Naive thymus-derived CD4-positive, alpha-beta T cell (primary cell): ENCODE measurements around the gene B4GAT1. TPM values are rescaled to one million over a fixed set of nuclear protein-coding genes. Genes with fewer than 3 reads are reported as not detected.
A peak's percentile ranks its signal among the peaks of the same experiment; 100 is the strongest.

ENCODE experiments used
- ATAC-seq: fragments of 150-1000 bp; cut with Tn5 transposase; 2 replicates; pipeline ENCODE4 v1.10.0; 2021; ENCODE audit warnings: mild to moderate bottlenecking, moderate library complexity
- CTCF ChIA-PET: fragments of 350-600 bp; sonication (Branson Sonifier 250); formaldehyde crosslinking; loops from one replicate; lab custom pipeline; 2021; ENCODE audit warnings: antibody characterized with exemption; lab: Charles Lee
- POLR2A ChIA-PET: fragments of 350-600 bp; sonication (Branson Sonifier 250); formaldehyde crosslinking; loops from one replicate; lab custom pipeline; 2021; ENCODE audit warnings: antibody characterized with exemption, inconsistent platforms; lab: Charles Lee
- DNase-seq, 9 donors: peaks; one replicate each; pipeline versions ENCODE4 v3.0.0 to v3.0.0-alpha.2; 2020 to 2022; ENCODE audit warnings: mixed read lengths in 1 of 9
- H3K27ac ChIP-seq: one replicate; pipeline ENCODE4 v1.7.0; 2013; ENCODE audit warnings: mild to moderate bottlenecking, low read depth, low read length, moderate library complexity
- H3K27me3 ChIP-seq, 2 donors: one replicate each; pipeline ENCODE4 v1.7.0; 2013; ENCODE audit warnings: low read length in 2 of 2, mild to moderate bottlenecking in 2 of 2, moderate library complexity in 2 of 2; ENCODE audit not compliant: control insufficient read depth in 2 of 2, insufficient read depth in 2 of 2
- H3K36me3 ChIP-seq, 3 experiments: 1 replicate in 2 of 3; 2 replicates in 1 of 3; pipeline ENCODE4 v1.7.0; 2013; ENCODE audit warnings: low read length in 3 of 3, mild to moderate bottlenecking in 3 of 3, moderate library complexity in 1 of 3; ENCODE audit not compliant: insufficient read depth in 3 of 3, control insufficient read depth in 2 of 3
- H3K4me1 ChIP-seq, 2 donors: one replicate each; pipeline ENCODE4 v1.7.0; 2013; ENCODE audit warnings: low read length in 2 of 2, mild to moderate bottlenecking in 2 of 2, moderate library complexity in 1 of 2; ENCODE audit not compliant: control insufficient read depth in 2 of 2, insufficient read depth in 2 of 2
- H3K4me3 ChIP-seq: 2 replicates; pipeline ENCODE4 v1.7.0; 2013; ENCODE audit warnings: mild to moderate bottlenecking, low read length
- H3K9me3 ChIP-seq, 3 experiments: 1 replicate in 2 of 3; 2 replicates in 1 of 3; pipeline ENCODE4 v1.7.0; 2013; ENCODE audit warnings: low read length in 3 of 3; ENCODE audit not compliant: control insufficient read depth in 2 of 3
- H3K27ac Mint-ChIP-seq, 9 donors: one replicate each; pipeline ENCODE4 v1.8.0; 2020 to 2022; ENCODE audit warnings: mixed read lengths in 9 of 9, mild to moderate bottlenecking in 8 of 9, moderate library complexity in 5 of 9, inconsistent platforms in 2 of 9
- H3K27me3 Mint-ChIP-seq, 5 donors: one replicate each; pipeline ENCODE4 v1.8.0; 2021 to 2022; ENCODE audit warnings: mixed read lengths in 5 of 5, mild to moderate bottlenecking in 1 of 5
- H3K36me3 Mint-ChIP-seq, 5 donors: one replicate each; pipeline ENCODE4 v1.8.0; 2020 to 2022; ENCODE audit warnings: mixed read lengths in 5 of 5, mild to moderate bottlenecking in 3 of 5, inconsistent platforms in 1 of 5
- H3K4me1 Mint-ChIP-seq, 7 donors: one replicate each; pipeline ENCODE4 v1.8.0; 2020 to 2022; ENCODE audit warnings: mixed read lengths in 7 of 7, mild to moderate bottlenecking in 3 of 7, inconsistent platforms in 1 of 7
- H3K4me3 Mint-ChIP-seq, 10 donors: one replicate each; pipeline ENCODE4 v1.8.0; 2020 to 2022; ENCODE audit warnings: mild to moderate bottlenecking in 10 of 10, mixed read lengths in 10 of 10, moderate library complexity in 6 of 10, inconsistent platforms in 2 of 10
- H3K9me3 Mint-ChIP-seq, 11 donors: one replicate each; pipeline ENCODE4 v1.8.0; 2020 to 2022; ENCODE audit warnings: mixed read lengths in 11 of 11, mild to moderate bottlenecking in 4 of 11, inconsistent platforms in 1 of 11, moderate library complexity in 1 of 11
- intact Hi-C, 2 donors: fragments of 100-400 bp; cut with micrococcal nuclease; formaldehyde crosslinking; loops; one replicate each; pipeline ENCODE4 v1.15.1; 2023
- polyA plus RNA-seq, 2 donors: library from polyadenylated mRNA; unstranded; fragments of 300-500 nt; fragmentation: Illumina TruSeq; gene quantifications; one replicate each; pipeline ENCODE4 v1.2.3, GENCODE V29; 2021
- total RNA-seq, 6 experiments: library from RNA in 5 of 6; stranded (reverse) in 5 of 6; gene quantifications; 1 replicate in 5 of 6; 2 replicates in 1 of 6; pipeline ENCODE4 v1.2.3 and lab custom pipeline; 2021 to 2026

The B4GAT1 gene
- total and polyA plus RNA-seq, 7 experiments from 2014 or later, result 2.2 to 18.2 (median 10.3) TPM

DNA sequence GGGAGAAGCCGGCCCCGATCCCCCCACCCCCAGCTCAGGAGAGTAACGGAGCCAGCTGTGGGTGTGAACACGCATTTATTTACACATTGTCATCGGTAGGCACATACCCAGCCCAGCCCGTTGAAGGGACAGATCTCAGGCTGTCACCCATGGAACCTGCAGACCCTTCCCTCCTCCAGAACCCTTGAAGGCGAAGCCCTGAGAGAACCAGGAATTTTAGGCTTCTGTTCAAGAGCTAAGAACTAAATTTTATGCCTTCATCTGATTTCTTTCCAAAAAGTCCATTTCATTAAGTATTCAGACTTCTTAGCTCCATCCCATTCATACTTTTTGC lies 2.1 kb downstream of the B4GAT1 start:
- H3K36me3 ChIP-seq, result peaks cover 5 to 31% (median 10%) of the 10 kb centered on the region in 3 experiments
- no peaks in the 10 kb centered on the region for H3K27me3 ChIP-seq
- H3K4me1 Mint-ChIP-seq, result peaks cover 25 to 62% (median 52%) of the 10 kb centered on the region in 7 donors
- CTCF ChIA-PET, result interaction anchor here (0.8 to 5.7 kb wide), 6 partner anchors 27 to 93 kb away, joined by 3 to 40 read pairs (median 8); partner anchors contain the start of genes CD248 and MRPL11
- peaks cover 0 to 4% (median 0%) of the 10 kb centered on the region in 5 donors for H3K27me3 Mint-ChIP-seq
- H3K9me3 ChIP-seq, result no peaks in the 10 kb centered on the region
- peaks cover 0 to 10% (median 0%) of the 10 kb centered on the region in 11 donors for H3K9me3 Mint-ChIP-seq
- ATAC-seq (peak; percentile 24), DNase-seq (no peak)
- peak overlapping the region; percentile 91 to 98 (median 96) for H3K27ac Mint-ChIP-seq
- POLR2A ChIA-PET, result interaction anchor here (0.6 to 7.8 kb wide), 17 partner anchors 9 to 332 kb away, joined by 3 to 68 read pairs (median 4); partner anchors contain the start of genes CD248, RBM4B, RIN1 and SLC29A2
- peaks cover 30 to 36% of the 10 kb centered on the region in 2 donors for H3K4me1 ChIP-seq
- peak overlapping the region; percentile 92 for H3K27ac ChIP-seq
- H3K4me3 ChIP-seq, result peak overlapping the region; percentile 73
- peak overlapping the region; percentile 94 to 98 (median 96) for H3K4me3 Mint-ChIP-seq
- peaks cover 10 to 17% (median 14%) of the 10 kb centered on the region in 5 donors for H3K36me3 Mint-ChIP-seq
- intact Hi-C loops, result loop anchor here (1.0 to 5.0 kb wide), 11 partner anchors 17 to 1223 kb away; partner anchors contain the start of genes RAB1B (in 2 of the 2), CD248 (in 1 of the 2), FAU (in 1 of the 2) and MRPL49 (in 1 of the 2)

DNA sequence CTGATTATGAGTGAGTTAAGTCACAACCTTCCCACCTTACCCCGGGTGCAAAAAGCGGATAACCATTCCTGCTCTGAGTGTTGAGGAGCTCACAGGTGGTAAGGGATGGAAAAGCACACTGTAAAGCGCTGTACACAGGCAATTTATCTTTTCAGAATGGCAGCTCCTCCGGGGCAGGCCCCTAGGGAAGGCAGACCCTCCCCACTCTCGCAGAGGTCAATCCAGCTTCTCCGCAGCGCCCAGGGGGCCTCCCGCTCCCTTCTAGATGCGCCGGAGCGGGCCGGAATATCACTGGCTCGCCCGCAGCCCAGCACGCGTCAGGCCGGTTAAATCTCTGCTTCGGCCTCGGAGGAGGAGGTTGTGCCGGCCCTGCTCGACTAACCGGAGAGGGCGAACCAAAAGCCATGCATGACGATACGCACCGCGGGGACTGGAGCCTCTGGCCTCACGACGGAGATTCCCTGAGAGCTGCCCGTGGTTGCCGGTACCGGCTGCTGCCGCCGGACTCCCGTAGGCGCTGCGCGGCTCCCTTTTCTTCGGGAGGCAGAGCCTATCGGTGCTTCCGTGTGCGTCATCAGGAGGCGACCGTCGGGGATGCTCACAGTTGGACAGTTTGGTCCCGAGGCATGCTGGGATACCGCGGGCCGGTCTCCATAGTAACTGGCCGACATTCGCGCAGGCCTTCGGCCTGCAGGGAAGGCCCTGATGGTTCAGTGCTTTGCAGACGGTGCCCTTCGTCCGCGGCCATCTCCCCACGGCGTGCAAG lies 2.7 kb downstream of the B4GAT1 start, which contains the start of gene BRMS1:
Gene BRMS1 (minus strand): TSS at position 555 of the 766 bp plus-strand sequence. CDS start 2,870 bp downstream, outside the sequence.
- Mint-ChIP-seq H3K4me1 (peaks cover 25 to 62% (median 52%) of the 10 kb centered on the region in 7 donors), H3K36me3 (peaks cover 10 to 17% (median 16%) of the 10 kb centered on the region in 5 donors), H3K27ac (peak within 1 kb of the TSS; percentile 91 to 98 (median 96)), H3K27me3 (peaks cover 0 to 4% (median 0%) of the 10 kb centered on the region in 5 donors), H3K9me3 (peaks cover 0 to 10% (median 0%) of the 10 kb centered on the region in 11 donors), H3K4me3 (peak within 1 kb of the TSS; percentile 94 to 98 (median 96))
- ChIA-PET CTCF (interaction anchor here (0.5 to 5.7 kb wide), 8 partner anchors 10 to 94 kb away, joined by 3 to 40 read pairs (median 4); partner anchors contain the start of gene MRPL11), POLR2A (interaction anchor here (0.5 to 7.8 kb wide), 22 partner anchors 10 to 499 kb away, joined by 3 to 68 read pairs (median 4); partner anchors contain the start of genes CD248, RBM4B, RCE1 and RIN1)
- DNase-seq (peak; percentile 85 to 98 (median 93)), ATAC-seq (peak; percentile 94)
- peaks cover 30 to 36% of the 10 kb centered on the region in 2 donors for H3K4me1 ChIP-seq
- peak within 1 kb of the TSS; percentile 92 for H3K27ac ChIP-seq
- H3K9me3 ChIP-seq, result no peaks in the 10 kb centered on the region
- intact Hi-C loops, result loop anchor here (1.0 to 5.0 kb wide), 11 partner anchors 16 to 1222 kb away; partner anchors contain the start of genes RAB1B (in 2 of the 2), CD248 (in 1 of the 2), FAU (in 1 of the 2) and MRPL49 (in 1 of the 2)
- peaks cover 5 to 37% (median 10%) of the 10 kb centered on the region in 3 experiments for H3K36me3 ChIP-seq
- no peaks in the 10 kb centered on the region for H3K27me3 ChIP-seq
- H3K4me3 ChIP-seq, result peak within 1 kb of the TSS; percentile 73

DNA sequence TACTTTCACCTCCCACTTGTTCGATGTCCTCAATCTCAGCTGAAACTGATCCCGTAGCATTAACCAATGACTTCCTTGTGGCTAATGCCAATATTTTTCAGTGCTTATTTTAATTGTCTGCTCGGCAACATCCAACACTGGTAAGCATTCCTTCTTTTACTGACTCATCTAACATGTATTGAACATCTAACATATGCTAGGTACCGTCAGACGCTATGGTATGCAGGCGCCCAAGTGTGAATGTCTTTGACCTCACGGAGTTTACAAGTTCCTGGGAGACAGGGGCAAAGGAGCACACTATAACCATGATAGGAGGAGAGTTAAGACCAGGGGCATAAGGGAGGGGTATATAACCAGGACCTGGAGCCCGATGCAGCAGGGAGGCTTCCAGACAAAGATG lies 4.3 kb downstream of the B4GAT1 start:
- no peaks in the 10 kb centered on the region for H3K9me3 ChIP-seq
- intact Hi-C loops, result no loop called here

DNA sequence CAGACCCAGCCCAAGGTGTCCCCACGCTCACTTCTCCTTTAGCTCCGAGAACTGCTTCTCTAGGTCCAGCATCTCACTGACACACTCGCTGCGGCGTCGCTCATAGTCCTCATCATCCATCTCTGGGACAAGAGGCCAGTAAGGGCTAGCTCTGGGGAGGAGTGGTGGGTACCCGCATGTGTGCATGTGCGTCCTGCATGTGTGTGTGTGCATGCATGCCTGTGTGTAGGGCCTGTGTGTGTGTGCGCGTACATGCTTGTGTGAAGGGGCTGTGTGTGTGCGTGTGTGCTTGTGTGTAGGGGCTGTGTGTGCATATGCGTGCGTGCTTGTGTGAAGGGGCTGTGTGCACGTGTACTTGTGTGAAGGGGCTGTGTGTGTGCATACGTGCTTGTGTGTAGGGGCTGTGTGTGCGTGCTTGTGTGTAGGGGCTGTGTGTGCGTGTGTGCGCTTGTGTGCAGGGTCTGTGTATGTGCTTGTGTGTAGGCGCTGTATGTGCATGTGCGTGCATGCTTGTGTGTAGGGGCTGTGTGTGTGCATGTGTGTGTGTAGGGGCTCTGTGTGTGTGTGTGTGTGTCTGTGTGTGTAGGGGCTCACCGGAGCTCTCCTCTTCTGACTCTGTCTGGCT lies 5.8 kb downstream of the B4GAT1 start:
- POLR2A ChIA-PET, result interaction anchor here (0.8 kb wide), 1 partner anchor 10 kb away, joined by 3 read pairs; no protein-coding TSS in a partner anchor
- Mint-ChIP-seq H3K36me3 (peaks cover 13 to 20% (median 14%) of the 10 kb centered on the region in 5 donors), H3K27ac (peak overlapping the region in 2 of 9 donors; percentile 56 to 60), H3K4me3 (peak overlapping the region in 2 of 10 donors; percentile 21 to 59), H3K4me1 (peaks cover 25 to 57% (median 42%) of the 10 kb centered on the region in 7 donors), H3K27me3 (no peaks in the 10 kb centered on the region), H3K9me3 (peaks cover 0 to 4% (median 0%) of the 10 kb centered on the region in 11 donors)
- Histone ChIP-seq H3K4me1 (peaks cover 25 to 30% of the 10 kb centered on the region in 2 donors), H3K27ac (no peak overlapping the region), H3K27me3 (no peaks in the 10 kb centered on the region), H3K36me3 (peaks cover 5 to 65% (median 10%) of the 10 kb centered on the region in 3 experiments), H3K4me3 (no peak overlapping the region), H3K9me3 (no peaks in the 10 kb centered on the region)
- CTCF ChIA-PET, result interaction anchor here (1.4 to 5.7 kb wide), 2 partner anchors 29 to 47 kb away, joined by 4 to 40 read pairs; no protein-coding TSS in a partner anchor
- ATAC-seq (no peak), DNase-seq (no peak)
- intact Hi-C loops, result no loop called here

More for the DNA sequence above, 4.3 kb downstream of the B4GAT1 start:
- peaks cover 5 to 52% (median 10%) of the 10 kb centered on the region in 3 experiments for H3K36me3 ChIP-seq
- ChIA-PET POLR2A (interaction anchor here (6.3 to 7.8 kb wide), 2 partner anchors 27 to 31 kb away, joined by 58 to 68 read pairs; partner anchors contain the start of gene SLC29A2), CTCF (interaction anchor here (2.0 to 5.7 kb wide), 3 partner anchors 18 to 46 kb away, joined by 4 to 40 read pairs (median 11); no protein-coding TSS in a partner anchor)
- H3K27me3 ChIP-seq, result no peaks in the 10 kb centered on the region
- no peak for DNase-seq
- Mint-ChIP-seq H3K27ac (peak overlapping the region in 8 of 9 donors; percentile 18 to 97 (median 78)), H3K36me3 (peaks cover 14 to 20% (median 16%) of the 10 kb centered on the region in 5 donors), H3K4me1 (peaks cover 25 to 59% (median 44%) of the 10 kb centered on the region in 7 donors), H3K9me3 (peaks cover 0 to 10% (median 0%) of the 10 kb centered on the region in 11 donors), H3K27me3 (peaks cover 0 to 4% (median 0%) of the 10 kb centered on the region in 5 donors), H3K4me3 (peak overlapping the region; percentile 94 to 98 (median 96))
- H3K27ac ChIP-seq, result no peak overlapping the region
- no peak for ATAC-seq
- H3K4me3 ChIP-seq, result no peak overlapping the region
- H3K4me1 ChIP-seq, result peaks cover 27 to 33% of the 10 kb centered on the region in 2 donors

DNA sequence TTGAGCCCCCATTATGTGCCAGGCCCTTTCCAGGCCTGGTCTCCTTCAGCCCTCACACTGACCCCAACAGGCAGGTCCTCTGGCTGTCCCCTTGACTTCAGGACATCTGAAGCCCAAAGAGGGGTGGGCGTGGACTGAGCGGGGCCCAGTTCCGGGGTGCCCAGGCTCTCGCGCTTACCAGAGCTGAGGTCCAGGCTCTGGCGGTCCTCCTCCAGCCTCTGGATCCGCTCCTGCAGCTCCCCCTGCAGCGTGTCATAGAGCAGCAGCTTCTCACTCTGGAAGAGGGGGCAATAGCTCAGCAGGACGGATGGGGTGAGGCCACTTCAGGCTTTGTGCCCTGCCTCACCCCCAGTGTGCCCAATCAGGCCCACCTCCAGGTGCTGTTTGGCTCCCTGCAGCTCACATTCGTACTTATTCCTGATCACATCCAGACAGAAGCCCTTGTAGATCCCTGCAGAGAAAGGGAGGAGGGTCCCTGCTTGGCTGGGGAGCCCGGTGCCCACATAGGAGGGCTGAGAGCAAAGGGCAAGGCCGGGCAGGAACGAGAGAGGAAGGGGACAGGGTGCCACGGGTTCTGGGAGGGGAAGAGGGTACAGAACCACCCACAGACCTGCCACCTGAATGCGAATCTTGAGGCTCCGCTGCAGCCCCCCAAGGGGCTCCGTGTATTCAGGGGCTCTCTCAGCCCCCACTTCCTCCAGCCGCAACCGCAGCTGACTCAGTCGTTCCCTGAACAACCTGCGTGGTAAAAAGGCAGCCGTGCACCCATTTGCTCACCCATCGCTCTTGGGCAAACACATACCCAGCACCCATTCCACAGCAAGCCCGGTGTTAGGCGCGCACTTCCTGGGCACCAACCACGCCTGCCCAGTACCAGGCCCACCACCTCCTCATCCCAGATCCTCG lies 6.6 kb downstream of the B4GAT1 start:
- H3K4me1 Mint-ChIP-seq, result peaks cover 25 to 56% (median 43%) of the 10 kb centered on the region in 7 donors
- H3K4me3 Mint-ChIP-seq, result no peak overlapping the region
- Histone ChIP-seq H3K9me3 (no peaks in the 10 kb centered on the region), H3K36me3 (peaks cover 5 to 65% (median 10%) of the 10 kb centered on the region in 3 experiments), H3K27ac (no peak overlapping the region), H3K4me1 (peaks cover 27 to 28% of the 10 kb centered on the region in 2 donors), H3K27me3 (no peaks in the 10 kb centered on the region), H3K4me3 (no peak overlapping the region)
- ATAC-seq, result no peak
- peaks cover 0 to 2% (median 0%) of the 10 kb centered on the region in 5 donors for H3K27me3 Mint-ChIP-seq
- CTCF ChIA-PET, result interaction anchor here (0.6 to 5.7 kb wide), 3 partner anchors 12 to 347 kb away, joined by 3 to 40 read pairs (median 5); no protein-coding TSS in a partner anchor
- DNase-seq, result no peak
- POLR2A ChIA-PET, result interaction anchor here (0.6 kb wide), 1 partner anchor 17 kb away, joined by 3 read pairs; no protein-coding TSS in a partner anchor
- peaks cover 13 to 20% (median 14%) of the 10 kb centered on the region in 5 donors for H3K36me3 Mint-ChIP-seq
- intact Hi-C loops, result no loop called here
- H3K9me3 Mint-ChIP-seq, result peaks cover 0 to 4% (median 0%) of the 10 kb centered on the region in 11 donors
- no peak overlapping the region for H3K27ac Mint-ChIP-seq
